Duodenal mucosa (tissue), 2 donors: ENCODE data around the gene MDK.

ENCODE experiments used
- H3K27ac ChIP-seq: one replicate; pipeline ENCODE4 v1.7.0; 2013; ENCODE audit warnings: low read depth, low read length
- H3K27me3 ChIP-seq, 2 donors: one replicate each; pipeline ENCODE4 v1.7.0; 2013; ENCODE audit warnings: low read length in 2 of 2, control low read depth in 1 of 2; ENCODE audit not compliant: insufficient read depth in 2 of 2, control insufficient read depth in 1 of 2
- H3K36me3 ChIP-seq, 2 donors: one replicate each; pipeline ENCODE4 v1.7.0; 2013; ENCODE audit warnings: low read length in 2 of 2, control low read depth in 1 of 2; ENCODE audit not compliant: insufficient read depth in 2 of 2, control insufficient read depth in 1 of 2
- H3K4me1 ChIP-seq, 2 donors: one replicate each; pipeline ENCODE4 v1.7.0; 2013; ENCODE audit warnings: low read length in 2 of 2, control low read depth in 1 of 2; ENCODE audit not compliant: insufficient read depth in 2 of 2, control insufficient read depth in 1 of 2
- H3K4me3 ChIP-seq, 2 donors: one replicate each; pipeline ENCODE4 v1.7.0; 2013; ENCODE audit warnings: low read length in 2 of 2, low read depth in 1 of 2
- H3K9ac ChIP-seq, 2 donors: one replicate each; pipeline ENCODE4 v1.7.0; 2013; ENCODE audit warnings: low read length in 2 of 2, low read depth in 1 of 2
- H3K9me3 ChIP-seq, 2 donors: one replicate each; pipeline ENCODE4 v1.7.0; 2013; ENCODE audit warnings: low read length in 2 of 2, control low read depth in 1 of 2; ENCODE audit not compliant: control insufficient read depth in 1 of 2

Gene MDK

GRCh38 chr11:46417711-46418110, 36.2 kb downstream of the MDK start:
- no peaks in the 10 kb centered on the region for H3K27me3 ChIP-seq
- no peaks in the 10 kb centered on the region for H3K9me3 ChIP-seq
- no peak overlapping the region for H3K9ac ChIP-seq
- H3K36me3 ChIP-seq: peaks cover 22 to 61% of the 10 kb centered on the region in 2 donors
- no peak overlapping the region for H3K4me3 ChIP-seq
- no peak overlapping the region for H3K27ac ChIP-seq
- peaks cover 30 to 38% of the 10 kb centered on the region in 2 donors for H3K4me1 ChIP-seq

DNA sequence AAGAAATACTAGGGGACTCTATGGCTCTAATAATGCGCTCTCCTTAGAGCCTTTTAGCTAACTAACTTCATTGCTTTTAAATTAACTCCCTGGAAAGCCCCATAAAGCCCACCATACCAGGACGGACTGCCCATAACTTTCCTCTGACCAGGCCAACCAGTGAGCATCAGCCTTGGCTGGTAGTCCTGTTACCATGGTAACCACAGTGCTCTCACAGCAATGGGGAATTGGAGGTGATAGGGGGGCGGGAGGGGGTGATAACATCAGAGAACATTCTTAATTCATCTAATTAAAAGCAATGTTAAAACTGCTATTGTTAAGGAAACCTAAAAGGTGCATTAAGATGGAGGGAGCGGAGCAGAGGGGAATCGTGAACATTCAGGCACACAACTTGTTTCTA, 37.3 kb downstream of the MDK start:
- Histone ChIP-seq H3K4me1 (peaks cover 34 to 41% of the 10 kb centered on the region in 2 donors), H3K4me3 (no peak overlapping the region), H3K9ac (no peak overlapping the region), H3K27me3 (no peaks in the 10 kb centered on the region), H3K36me3 (peaks cover 21 to 63% of the 10 kb centered on the region in 2 donors), H3K27ac (no peak overlapping the region), H3K9me3 (no peaks in the 10 kb centered on the region)

GRCh38 chr11:46420513-46420912, 39.0 kb downstream of the MDK start:
- Histone ChIP-seq H3K4me3 (no peak overlapping the region), H3K4me1 (peaks cover 21 to 26% of the 10 kb centered on the region in 2 donors), H3K9ac (no peak overlapping the region), H3K27me3 (no peaks in the 10 kb centered on the region), H3K9me3 (no peaks in the 10 kb centered on the region), H3K36me3 (peaks cover 14 to 57% of the 10 kb centered on the region in 2 donors), H3K27ac (no peak overlapping the region)

GRCh38 chr11:46421257-46421880, 39.9 kb downstream of the MDK start:
- Histone ChIP-seq H3K4me1 (peaks cover 19 to 23% of the 10 kb centered on the region in 2 donors), H3K27me3 (no peaks in the 10 kb centered on the region), H3K27ac (no peak overlapping the region), H3K9me3 (no peaks in the 10 kb centered on the region), H3K9ac (no peak overlapping the region), H3K36me3 (peaks cover 8 to 53% of the 10 kb centered on the region in 2 donors), H3K4me3 (no peak overlapping the region)

GRCh38 chr11:46422588-46422987, 41.1 kb downstream of the MDK start:
- Histone ChIP-seq H3K4me3 (no peak overlapping the region), H3K27ac (no peak overlapping the region), H3K9ac (no peak overlapping the region), H3K9me3 (no peaks in the 10 kb centered on the region), H3K36me3 (peaks cover 3 to 46% of the 10 kb centered on the region in 2 donors), H3K4me1 (peaks cover 19 to 23% of the 10 kb centered on the region in 2 donors), H3K27me3 (no peaks in the 10 kb centered on the region)

- Histone ChIP-seq H3K4me3 (no peak overlapping the region), H3K4me1 (peaks cover 14 to 15% of the 10 kb centered on the region in 2 donors), H3K27me3 (no peaks in the 10 kb centered on the region), H3K9ac (no peak overlapping the region), H3K9me3 (no peaks in the 10 kb centered on the region), H3K36me3 (peaks cover 12 to 51% of the 10 kb centered on the region in 2 donors), H3K27ac (no peak overlapping the region)
Measured at GRCh38 chr11:46426233-46426991, 44.9 kb downstream of the MDK start.

GRCh38 chr11:46427364-46427763, 45.9 kb downstream of the MDK start:
- Histone ChIP-seq H3K27ac (no peak overlapping the region), H3K9me3 (no peaks in the 10 kb centered on the region), H3K4me3 (no peak overlapping the region), H3K27me3 (no peaks in the 10 kb centered on the region), H3K9ac (no peak overlapping the region), H3K4me1 (peaks cover 5 to 7% of the 10 kb centered on the region in 2 donors), H3K36me3 (peaks cover 12 to 43% of the 10 kb centered on the region in 2 donors)

DNA sequence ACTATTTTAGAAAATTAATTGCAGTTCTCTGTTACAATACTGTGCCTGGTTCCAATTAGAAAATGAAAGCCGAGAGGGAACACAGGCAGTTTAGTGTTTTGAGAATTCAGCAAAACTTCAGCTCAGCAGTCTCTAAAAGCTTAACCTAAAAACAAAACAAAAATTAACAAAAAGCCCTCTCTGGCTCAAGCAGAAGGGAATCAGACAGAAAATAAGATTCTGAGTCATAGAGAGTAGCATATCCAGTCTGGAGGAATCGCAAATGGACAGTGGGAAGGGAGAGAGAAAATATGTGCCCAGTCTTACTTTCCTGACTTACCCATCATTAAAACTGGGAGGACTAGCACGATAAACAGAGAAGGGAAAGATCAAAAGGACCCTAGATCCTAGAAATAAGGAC, 48.2 kb downstream of the MDK start:
- Histone ChIP-seq H3K27me3 (no peaks in the 10 kb centered on the region), H3K27ac (no peak overlapping the region), H3K9me3 (no peaks in the 10 kb centered on the region), H3K36me3 (peaks cover 26 to 53% of the 10 kb centered on the region in 2 donors), H3K4me3 (no peak overlapping the region), H3K4me1 (no peaks in the 10 kb centered on the region), H3K9ac (no peak overlapping the region)

GRCh38 chr11:46431211-46431610, 49.7 kb downstream of the MDK start:
- no peak overlapping the region for H3K4me3 ChIP-seq
- H3K4me1 ChIP-seq: peaks cover 0 to 5% of the 10 kb centered on the region in 2 donors
- H3K27me3 ChIP-seq: no peaks in the 10 kb centered on the region
- H3K36me3 ChIP-seq: peaks cover 27 to 48% of the 10 kb centered on the region in 2 donors
- H3K9me3 ChIP-seq: no peaks in the 10 kb centered on the region
- H3K9ac ChIP-seq: no peak overlapping the region
- H3K27ac ChIP-seq: no peak overlapping the region
